GM18526 (cell line): ENCODE measurements around the gene RNF207.

Experiments used
- POLR2A ChIP-seq: IDR thresholded peaks from 3 replicates; pipeline ENCODE4 v1.6.1; 2011; ENCODE audit not compliant: insufficient read length; ENCODE audit errors: extremely low read depth

RNF207 gene

DNA sequence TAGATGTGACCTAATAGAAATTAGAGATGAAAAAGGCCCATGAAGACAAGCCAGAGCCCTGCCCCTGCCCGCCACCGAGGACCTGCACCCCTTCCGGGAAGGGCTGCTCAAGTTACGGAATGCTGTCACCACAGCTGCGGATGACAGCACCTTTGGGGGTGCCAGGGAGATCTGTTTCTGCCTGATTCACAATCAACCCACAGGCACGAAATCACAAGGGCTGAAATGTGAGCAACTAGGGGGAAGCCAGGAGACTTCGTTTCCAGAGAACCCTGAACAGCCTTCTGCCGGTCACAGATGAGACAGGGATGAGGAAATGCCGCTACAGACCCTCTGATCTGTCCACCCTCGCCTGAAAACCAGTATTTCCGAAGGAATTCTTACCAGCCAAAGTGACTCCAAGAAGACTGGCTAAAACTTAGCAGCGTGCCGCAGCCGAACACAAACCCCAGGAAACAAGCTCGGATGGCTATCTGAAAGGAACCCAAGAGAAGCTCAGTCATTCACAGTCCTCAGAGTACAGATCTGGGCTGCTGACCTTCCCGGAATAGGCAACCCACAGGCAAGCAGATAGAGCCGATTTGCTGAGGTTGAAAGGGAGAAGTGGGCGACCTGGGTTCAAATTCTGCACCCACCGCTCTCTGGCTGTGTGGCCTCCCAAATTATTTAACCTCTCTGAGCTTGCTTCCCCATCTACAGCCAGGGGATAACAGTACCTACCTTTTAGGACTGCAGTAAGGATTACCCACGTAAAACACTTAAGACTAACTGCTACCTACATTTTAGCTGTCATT lies 28.8 kb downstream of the RNF207 start:
- TF ChIP-seq POLR2A = no peak

DNA sequence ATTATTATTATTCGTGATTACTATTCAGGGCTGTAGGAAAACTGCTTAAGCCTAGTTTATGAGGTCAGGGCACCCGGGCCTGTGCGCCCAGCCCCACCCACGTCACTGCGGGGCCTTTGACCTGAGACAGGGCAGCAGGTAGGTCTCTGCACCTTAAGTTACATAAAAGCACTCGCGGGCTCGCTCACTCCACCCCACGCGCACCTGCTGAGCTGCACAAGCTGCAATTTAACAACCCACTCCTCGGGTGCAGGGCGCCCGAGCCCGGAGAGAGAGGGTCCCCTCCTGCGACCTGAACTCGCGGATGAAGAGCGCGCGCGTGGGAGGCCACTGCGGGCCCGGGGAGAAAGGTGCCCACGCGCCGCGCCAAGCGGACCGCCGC lies 29.4 kb downstream of the RNF207 start:
- no peak for TF ChIP-seq POLR2A

DNA sequence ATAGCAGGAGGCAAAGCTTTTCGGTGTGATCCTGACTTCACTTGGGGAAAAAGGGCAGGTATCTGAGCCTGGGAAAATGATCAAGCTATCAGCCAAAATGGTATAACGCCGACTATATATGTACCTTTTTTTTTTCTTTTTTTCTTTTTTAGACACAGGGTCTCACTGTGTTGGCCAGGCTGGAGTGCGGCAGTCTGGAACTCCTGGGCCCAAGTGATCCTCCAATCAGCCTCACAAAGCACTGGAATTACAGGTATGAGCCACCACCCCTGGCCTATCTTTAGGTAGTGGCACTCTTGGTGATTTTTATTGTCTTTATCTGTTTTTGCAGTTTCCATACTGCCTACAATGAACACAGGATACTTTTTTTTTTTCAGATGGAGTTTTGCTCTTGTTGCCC lies 31.2 kb downstream of the RNF207 start:
- TF ChIP-seq POLR2A = no peak

DNA sequence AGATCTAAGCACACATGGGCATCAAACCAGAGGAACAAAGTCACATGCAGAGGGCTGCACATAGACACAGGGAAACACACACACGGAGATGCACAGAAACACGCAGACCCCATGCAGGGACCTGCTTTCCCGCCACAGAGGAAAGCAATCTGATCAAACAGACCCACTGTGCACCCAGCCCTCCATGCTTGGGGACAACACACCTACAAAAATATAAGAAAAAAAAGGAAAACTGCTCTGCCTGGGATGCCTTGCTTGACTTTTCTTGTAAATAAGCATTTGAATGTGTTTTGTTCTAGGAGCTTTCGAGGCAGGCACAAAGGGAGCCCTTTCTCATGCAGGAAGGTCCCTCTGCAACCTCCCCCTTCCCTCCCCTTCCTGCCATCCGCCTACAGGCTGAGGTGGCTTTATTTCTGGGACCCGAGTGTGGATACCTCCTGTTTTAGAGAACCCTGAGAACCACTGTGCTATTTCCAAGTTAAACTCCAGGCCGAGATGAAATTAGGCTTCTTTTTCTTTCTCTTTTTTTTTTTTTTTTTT lies 33.4 kb downstream of the RNF207 start:
- no peak for TF ChIP-seq POLR2A

DNA sequence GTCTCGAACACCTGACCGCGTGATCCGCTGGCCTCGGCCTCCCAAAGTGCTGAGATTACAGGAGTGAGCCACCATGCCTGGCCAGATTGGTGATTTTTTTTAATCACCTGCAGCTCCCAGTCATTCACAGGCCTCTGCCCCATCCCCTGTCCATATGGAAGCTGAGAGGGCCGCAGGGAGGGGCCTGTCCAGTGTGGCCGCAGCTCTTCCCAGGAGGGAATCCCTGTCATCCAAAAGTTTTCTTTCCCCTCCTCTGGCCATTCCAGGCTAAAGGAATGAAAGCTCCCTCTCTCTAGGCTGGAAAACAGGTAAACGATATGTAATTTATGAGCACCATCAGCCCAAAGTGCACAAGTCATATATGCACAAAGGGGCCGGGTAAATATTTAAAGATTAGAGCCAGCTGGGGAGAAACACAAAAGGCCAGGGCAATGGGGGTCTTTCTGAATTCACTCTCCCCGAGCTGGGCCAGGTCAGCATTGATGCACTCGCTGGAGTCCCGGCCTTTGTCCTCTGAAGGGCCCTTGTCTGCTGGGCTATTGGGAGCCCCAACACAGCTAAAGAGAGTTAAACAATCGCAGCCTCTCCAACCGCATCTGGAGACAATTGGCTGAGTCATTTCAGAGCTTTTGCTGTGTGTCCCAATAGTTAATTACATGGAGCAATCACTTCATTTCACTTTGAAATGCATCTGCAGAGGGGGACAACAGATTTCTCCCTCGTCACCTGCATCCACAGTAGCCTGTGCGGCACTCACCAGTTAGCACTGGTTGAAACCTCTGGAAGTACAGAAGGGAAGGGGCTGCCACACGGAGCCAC lies 34.2 kb downstream of the RNF207 start:
- no peak for TF ChIP-seq POLR2A

DNA sequence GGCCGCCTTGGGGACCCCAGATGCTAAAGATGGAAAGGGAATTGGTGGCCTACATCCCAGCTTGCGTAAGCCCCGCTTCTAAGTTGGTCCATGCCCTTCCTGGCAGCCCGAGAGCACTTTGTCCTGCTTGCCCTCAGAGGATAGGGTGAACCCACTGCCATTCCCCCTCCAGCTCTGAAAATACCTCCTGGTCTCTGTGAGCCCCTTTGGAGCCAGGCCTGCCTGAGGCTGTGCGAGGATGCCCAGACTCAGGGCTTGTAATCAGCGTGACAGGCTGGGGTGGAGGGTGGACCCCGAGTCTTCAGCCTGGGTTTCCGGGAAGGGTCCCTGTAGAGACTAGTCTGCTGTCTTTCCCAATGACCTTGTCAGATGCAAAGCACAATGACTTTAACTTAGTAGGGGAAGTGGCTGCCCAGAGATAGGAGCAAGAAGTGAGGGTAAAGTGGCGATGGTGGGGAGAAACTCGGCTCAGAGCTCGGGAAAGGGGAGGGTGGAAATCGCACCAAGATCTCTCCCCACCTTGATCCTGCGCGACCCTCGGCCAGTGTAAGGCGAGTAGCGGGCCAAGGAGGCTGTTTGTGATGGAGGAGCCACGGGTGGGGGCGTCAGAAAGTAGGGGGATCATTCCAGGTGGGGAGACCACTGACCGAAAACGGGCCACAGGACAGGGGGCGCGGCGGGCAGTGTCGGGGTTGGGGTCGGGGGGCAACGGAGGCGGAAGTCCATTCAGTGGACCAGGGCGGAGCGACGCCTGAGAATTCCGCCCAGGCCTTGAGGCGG lies 35.4 kb downstream of the RNF207 start:
- TF ChIP-seq POLR2A = no peak

DNA sequence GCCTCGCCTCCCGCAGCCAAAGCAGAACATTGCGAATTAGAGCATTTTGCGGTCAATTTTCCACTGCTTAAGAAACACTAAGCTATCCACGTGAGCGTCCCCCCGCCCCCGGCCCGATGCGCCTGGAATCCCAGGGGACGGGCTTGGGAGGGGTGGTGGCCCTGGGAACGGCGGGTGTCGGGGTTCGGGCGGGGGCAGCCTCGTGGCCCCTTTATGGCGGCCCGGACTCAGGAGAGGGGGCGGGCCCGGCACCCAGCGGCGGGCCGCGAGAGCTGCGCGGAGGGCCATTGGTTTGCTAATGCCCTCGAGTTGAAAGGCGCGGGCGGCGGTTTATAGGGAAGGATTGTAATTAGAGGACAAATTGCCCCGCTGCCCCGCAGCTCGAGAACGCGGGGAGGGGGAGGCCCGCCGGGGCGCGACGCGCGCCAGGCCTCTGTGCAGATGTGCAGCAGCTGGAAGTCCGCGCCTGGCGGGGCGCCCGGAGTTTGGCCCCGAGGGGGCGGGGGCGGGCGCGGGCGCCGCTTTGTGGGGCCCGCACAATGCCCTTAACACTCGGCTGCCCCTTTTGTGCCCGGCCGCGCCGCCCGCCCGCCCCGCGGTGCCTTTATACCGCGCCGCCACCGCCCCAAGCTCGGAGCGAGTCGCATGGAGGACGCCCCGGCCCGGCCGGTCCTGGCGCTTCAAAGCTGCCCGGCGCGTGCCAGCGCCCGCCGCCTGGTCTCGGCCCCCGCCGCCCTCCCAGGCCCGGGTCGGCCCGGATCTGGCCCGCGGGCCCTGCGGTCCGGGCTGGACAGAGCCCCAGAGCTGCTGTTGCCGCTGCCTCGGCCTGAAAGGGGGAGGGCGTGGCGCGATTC lies 36.2 kb downstream of the RNF207 start:
- TF ChIP-seq POLR2A = no peak

DNA sequence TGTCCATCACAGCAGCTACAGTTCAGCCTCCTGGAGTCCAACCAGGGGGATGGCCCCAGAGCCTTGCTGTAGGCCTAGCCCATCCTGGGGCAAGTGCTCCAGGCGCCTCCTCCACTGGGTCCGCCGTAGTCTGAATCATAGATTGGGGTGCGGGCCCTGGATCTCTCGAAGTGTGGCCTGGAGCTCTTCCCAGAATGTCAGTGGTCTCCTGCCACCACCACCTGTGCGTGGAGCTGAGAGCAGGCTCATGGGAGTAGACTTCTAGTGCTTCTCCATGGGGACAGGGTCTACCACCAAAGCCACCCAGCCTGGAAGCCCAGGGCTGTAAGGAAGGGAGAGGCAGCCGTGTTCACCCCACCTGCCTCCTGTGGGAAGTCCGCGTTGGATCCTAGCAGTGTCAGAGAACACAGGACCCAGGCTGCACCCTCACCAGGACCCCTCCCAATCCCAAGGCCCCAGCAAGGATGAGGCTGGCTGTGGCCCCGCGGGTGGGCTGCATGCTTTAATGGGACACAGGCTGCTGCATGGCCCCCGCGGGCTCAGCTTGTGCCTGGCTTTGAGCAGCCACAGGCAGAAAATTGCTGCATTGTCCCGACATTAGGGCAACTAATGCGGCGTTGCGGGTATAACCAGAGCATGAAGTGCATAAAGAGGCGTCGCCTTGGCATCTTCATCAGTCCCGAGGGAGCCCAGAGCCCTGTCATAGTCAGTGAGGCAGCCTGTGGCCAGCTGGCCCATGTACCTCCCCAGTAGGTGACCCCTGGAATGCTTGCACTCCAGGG lies 37.3 kb downstream of the RNF207 start:
- TF ChIP-seq POLR2A = no peak

DNA sequence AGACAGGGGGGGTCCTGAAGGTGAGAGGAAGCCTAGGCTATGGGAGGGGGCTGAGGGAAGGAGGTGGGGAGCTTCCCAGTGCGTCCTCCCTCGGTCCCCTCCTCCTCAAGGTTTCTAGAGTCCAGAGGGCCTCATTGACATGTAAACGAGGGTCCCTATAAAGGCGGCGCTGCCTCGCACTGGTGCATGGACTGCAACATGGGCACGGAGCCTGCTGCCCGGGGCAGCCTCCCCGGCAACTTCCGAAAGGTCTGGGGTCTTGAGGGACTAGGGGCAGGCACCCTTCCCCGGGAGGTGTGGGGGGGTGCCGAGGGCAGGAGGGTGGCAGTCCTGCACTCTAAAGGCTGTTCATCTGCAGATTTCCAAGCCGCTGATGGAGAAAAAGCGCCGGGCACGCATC lies 38.1 kb downstream of the RNF207 start, which contains the start of gene HES3:
Gene HES3 (plus strand): TSS at position 187 of the 400 bp plus-strand sequence. CDS start 187 bp downstream, at position 374.
- TF ChIP-seq POLR2A = no peak

DNA sequence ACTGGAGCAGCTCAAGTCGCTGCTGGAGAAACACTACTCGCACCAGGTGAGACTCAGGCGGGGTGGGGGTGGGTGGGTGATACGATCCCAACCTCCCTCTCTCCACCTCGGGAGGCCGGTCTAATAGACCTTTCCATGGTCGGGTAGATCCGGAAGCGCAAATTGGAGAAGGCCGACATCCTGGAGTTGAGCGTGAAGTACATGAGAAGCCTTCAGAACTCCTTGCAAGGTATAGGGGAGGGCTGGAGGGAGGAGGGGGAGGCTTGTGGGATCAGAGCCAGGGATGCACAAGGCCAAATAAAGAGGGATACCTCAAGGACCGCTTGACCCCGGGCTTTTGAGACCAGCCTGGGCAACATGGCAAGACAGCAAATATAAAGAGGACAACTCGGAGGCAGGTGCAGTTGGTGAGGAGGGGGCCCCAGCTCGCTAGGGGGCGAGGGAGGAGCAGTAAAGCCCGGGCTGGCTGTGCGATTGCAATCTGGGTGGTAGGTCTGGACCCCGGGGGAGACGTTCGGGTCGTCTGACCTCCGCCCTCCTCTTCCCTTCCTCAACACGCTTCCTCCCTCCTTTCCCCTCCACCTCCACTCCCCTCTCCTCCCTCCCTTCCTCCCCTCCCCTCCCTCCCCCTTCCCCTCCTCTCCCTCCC lies 38.6 kb downstream of the RNF207 start:
- TF ChIP-seq POLR2A = no peak

DNA sequence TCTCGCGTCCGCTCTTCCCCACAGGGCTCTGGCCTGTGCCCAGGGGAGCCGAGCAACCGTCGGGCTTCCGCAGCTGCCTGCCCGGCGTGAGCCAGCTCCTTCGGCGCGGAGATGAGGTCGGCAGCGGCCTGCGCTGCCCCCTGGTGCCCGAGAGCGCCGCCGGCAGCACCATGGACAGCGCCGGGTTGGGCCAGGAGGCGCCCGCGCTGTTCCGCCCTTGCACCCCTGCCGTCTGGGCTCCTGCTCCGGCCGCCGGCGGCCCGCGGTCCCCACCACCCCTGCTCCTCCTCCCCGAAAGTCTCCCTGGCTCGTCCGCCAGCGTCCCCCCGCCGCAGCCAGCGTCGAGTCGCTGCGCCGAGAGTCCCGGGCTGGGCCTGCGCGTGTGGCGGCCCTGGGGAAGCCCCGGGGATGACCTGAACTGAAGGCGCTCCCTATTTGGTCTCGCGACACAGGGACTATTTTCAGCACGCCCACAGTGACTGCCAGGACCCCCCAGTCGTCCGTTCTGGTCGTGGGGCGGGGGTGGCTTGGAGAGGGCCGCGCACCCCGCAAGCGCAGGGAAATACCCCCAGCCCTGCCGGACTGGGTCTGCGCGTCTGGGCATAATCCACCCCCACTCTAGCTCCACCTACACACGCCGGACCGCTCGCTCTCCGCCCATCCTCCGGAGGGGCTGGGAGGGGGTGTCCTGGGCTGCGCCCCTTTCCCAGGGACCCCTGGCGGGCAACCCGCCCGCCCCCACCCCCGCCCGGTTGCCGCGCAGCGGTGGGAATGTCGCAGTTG lies 39.4 kb downstream of the RNF207 start:
- TF ChIP-seq POLR2A = no peak

DNA sequence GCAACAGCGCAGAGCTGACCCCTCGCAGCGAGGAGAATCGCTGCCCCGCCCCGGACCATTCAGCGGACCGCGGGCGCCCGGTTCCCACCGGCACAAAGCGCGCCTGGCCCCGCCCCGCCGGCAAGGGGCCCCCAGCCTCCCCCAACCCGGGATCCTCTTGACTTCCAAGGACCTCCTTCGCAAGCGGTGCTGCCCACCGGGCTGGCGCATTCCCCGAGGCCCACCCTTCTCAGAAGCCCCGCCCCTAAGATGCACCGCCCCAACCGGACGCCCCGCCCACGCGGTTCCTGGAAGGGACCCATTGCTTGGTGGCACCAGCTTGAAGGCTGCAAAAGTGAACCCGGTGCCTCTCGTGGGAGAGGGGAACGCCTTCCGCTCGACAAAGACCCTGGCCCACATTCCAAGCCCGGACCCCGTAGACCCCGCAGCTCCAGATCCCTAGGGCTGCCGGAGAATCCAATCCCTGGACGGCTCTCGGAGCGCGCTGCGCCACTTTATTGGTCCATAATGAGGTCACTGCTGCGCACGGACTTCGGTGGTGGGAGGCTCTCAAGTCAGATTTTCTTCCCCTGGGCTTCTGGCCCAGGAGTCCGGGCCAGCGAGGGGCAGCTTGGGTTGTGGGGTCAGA lies 40.1 kb downstream of the RNF207 start:
- no peak for TF ChIP-seq POLR2A
